ENCODE measurements around the gene RPS27. TPM values are rescaled to one million over a fixed set of nuclear protein-coding genes. Genes with fewer than 3 reads are reported as not detected.
A peak's percentile ranks its signal among the peaks of the same experiment; 100 is the strongest.

The RPS27 gene
- total and polyA plus RNA-seq, 10 of the 15 experiments (the other 5 are each of a cell fraction or from before 2014, with no cell fraction given), result 2,708 to 14,234 (median 8,874) TPM

DNA sequence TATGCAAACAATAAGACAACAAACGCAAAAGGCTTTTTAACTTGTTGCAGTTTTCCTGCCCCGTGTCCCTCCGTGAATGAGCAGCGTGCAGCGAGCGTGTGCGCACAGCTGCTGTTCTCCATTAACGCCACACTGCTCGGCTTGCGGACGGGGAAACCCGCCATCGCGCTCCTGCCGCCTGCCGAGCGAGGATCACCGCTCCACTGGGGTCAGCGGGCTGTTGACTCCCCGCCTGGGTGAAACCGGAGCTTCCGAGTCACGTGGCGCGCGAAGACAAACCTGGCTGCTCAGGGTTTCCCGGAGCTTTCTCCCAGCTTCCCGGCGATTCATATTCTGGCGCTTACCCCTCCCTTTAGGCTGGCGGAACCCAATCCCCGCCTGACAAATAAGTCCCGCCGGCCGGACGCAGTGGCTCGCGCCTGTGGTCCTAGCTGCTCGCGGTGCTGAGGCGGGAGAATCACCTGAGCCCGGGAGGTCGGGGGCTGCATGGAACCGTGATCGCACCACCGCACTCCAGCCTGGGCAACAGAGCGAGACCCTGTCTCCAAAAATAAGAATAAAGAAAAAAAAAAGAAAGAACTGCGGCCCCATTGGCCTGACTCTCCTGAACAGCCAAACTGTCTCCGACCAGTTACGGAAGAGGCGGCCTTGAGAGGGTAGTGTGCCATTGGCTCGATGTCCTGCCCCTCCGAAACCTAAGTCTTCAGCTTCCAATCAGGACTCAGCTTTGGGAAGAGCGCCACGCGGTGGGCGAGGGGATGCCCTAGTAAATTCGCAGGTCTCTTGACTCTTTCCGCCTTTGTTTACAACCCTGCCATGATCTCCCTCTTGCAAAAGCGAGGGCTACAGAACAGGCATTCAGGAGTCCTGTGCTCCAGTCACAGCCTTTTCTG, 23.2 kb upstream of the RPS27 start, which contains the start of gene CREB3L4 (continued):
- TF ChIP-seq, protein P1, sequence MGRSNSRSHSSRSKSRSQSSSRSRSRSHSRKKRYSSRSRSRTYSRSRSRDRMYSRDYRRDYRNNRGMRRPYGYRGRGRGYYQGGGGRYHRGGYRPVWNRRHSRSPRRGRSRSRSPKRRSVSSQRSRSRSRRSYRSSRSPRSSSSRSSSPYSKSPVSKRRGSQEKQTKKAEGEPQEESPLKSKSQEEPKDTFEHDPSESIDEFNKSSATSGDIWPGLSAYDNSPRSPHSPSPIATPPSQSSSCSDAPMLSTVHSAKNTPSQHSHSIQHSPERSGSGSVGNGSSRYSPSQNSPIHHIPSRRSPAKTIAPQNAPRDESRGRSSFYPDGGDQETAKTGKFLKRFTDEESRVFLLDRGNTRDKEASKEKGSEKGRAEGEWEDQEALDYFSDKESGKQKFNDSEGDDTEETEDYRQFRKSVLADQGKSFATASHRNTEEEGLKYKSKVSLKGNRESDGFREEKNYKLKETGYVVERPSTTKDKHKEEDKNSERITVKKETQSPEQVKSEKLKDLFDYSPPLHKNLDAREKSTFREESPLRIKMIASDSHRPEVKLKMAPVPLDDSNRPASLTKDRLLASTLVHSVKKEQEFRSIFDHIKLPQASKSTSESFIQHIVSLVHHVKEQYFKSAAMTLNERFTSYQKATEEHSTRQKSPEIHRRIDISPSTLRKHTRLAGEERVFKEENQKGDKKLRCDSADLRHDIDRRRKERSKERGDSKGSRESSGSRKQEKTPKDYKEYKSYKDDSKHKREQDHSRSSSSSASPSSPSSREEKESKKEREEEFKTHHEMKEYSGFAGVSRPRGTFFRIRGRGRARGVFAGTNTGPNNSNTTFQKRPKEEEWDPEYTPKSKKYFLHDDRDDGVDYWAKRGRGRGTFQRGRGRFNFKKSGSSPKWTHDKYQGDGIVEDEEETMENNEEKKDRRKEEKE (IDR thresholded peaks at IDR 0.05), result no peak
- TF ChIP-seq RBBP5 (conservative IDR thresholded peaks at IDR 0.05), result no peak
- TF ChIP-seq SREBF1 (IDR thresholded peaks at IDR 0.05; ENCODE audit: low read length), result no peak
- TF ChIP-seq CREM (IDR thresholded peaks at IDR 0.05; ENCODE audit: low read depth), result peak; percentile 33; the same call in 1 of the 2 replicates
- TF ChIP-seq JUNB (IDR thresholded peaks at IDR 0.05), result no peak
- TF ChIP-seq, protein P2, sequence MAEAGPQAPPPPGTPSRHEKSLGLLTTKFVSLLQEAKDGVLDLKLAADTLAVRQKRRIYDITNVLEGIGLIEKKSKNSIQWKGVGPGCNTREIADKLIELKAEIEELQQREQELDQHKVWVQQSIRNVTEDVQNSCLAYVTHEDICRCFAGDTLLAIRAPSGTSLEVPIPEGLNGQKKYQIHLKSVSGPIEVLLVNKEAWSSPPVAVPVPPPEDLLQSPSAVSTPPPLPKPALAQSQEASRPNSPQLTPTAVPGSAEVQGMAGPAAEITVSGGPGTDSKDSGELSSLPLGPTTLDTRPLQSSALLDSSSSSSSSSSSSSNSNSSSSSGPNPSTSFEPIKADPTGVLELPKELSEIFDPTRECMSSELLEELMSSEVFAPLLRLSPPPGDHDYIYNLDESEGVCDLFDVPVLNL (IDR thresholded peaks at IDR 0.05; ENCODE audit: low read depth, low read length), result peak; percentile 15; the same call in 1 of the 2 replicates
- no peak for TF ChIP-seq PML (IDR thresholded peaks at IDR 0.05; ENCODE audit: low read length)
- no peak for TF ChIP-seq NFIC (IDR thresholded peaks at IDR 0.05; ENCODE audit: low read depth, low read length)
- peak; percentile 71 for TF ChIP-seq MEF2B (IDR thresholded peaks at IDR 0.05; ENCODE audit: partially characterized antibody, poor library complexity, severe bottlenecking)
